ENCODE results near the gene MYBPH. TPM values are rescaled to one million over a fixed set of nuclear protein-coding genes. Genes with fewer than 3 reads are reported as not detected.

MYBPH gene
- total RNA-seq, 1 experiment from 2014 or later = 25.9 TPM

GRCh38 chr1:203150511-203151297, 24.9 kb downstream of the MYBPH start:
- Mint-ChIP-seq H3K4me3 (ENCODE audit: unreplicated experiment) (no peak overlapping the region), H3K27me3 (ENCODE audit: insufficient read depth, unreplicated experiment) (no peaks in the 10 kb centered on the region), H3K9me3 (ENCODE audit: unreplicated experiment) (no peaks in the 10 kb centered on the region), H3K27ac (ENCODE audit: unreplicated experiment) (no peak overlapping the region), H3K4me1 (ENCODE audit: low read depth, unreplicated experiment) (peaks cover 24% of the 10 kb centered on the region), H3K36me3 (ENCODE audit: insufficient read depth, unreplicated experiment) (no peaks in the 10 kb centered on the region)
- H3K4me1 ChIP-seq = peaks cover 12% of the 10 kb centered on the region; the same call in 1 of the 2 replicates
- ChIA-PET CTCF (interaction anchor here (0.8 to 2.9 kb wide), 4 partner anchors 22 to 38 kb away, joined by 3 to 10 read pairs (median 4); partner anchors contain the start of gene ADORA1), POLR2A (no interaction called here)
- H3K9me3 ChIP-seq = no peaks in the 10 kb centered on the region
- TF ChIP-seq CTCF (IDR thresholded peaks at IDR 0.05; ENCODE audit: insufficient read depth in 1 of 2, low read depth in 1 of 2, low read length in 1 of 2, severe bottlenecking in 1 of 2, unreplicated experiment in 1 of 2) = no peak
- no peaks in the 10 kb centered on the region for H3K27me3 ChIP-seq (replicated peaks; ENCODE audit: control insufficient read depth, insufficient read depth, low read length)
- no peaks in the 10 kb centered on the region for H3K36me3 ChIP-seq (ENCODE audit: control insufficient read depth, insufficient read depth, low read length)
- no peak overlapping the region for H3K4me3 ChIP-seq (ENCODE audit: low read depth, low read length)
- BruUV-seq (replicated peaks) = no TSS peak
- DNase-seq = no peak
- intact Hi-C loops (cut with micrococcal nuclease; ENCODE audit: unreplicated experiment) = no loop called here

GRCh38 chr1:203149188-203149840, 26.3 kb downstream of the MYBPH start:
- no peak overlapping the region for H3K4me3 Mint-ChIP-seq (ENCODE audit: unreplicated experiment)
- intact Hi-C loops (cut with micrococcal nuclease; ENCODE audit: unreplicated experiment) = no loop called here
- H3K36me3 ChIP-seq (ENCODE audit: control insufficient read depth, insufficient read depth, low read length) = no peaks in the 10 kb centered on the region
- ChIA-PET POLR2A (no interaction called here), CTCF (interaction anchor here (0.7 to 2.9 kb wide), 3 partner anchors 22 to 118 kb away, joined by 3 to 10 read pairs (median 4); partner anchors contain the start of gene ADORA1)
- TF ChIP-seq CTCF (IDR thresholded peaks at IDR 0.05; ENCODE audit: insufficient read depth in 1 of 2, low read depth in 1 of 2, low read length in 1 of 2, severe bottlenecking in 1 of 2, unreplicated experiment in 1 of 2) = no peak
- H3K4me3 ChIP-seq (ENCODE audit: low read depth, low read length) = no peak overlapping the region
- H3K4me1 Mint-ChIP-seq (ENCODE audit: low read depth, unreplicated experiment) = peaks cover 23% of the 10 kb centered on the region
- no peak overlapping the region for H3K27ac Mint-ChIP-seq (ENCODE audit: unreplicated experiment)
- no peaks in the 10 kb centered on the region for H3K27me3 Mint-ChIP-seq (ENCODE audit: insufficient read depth, unreplicated experiment)
- H3K27me3 ChIP-seq (replicated peaks; ENCODE audit: control insufficient read depth, insufficient read depth, low read length) = no peaks in the 10 kb centered on the region
- no peaks in the 10 kb centered on the region for H3K9me3 ChIP-seq
- no peaks in the 10 kb centered on the region for H3K36me3 Mint-ChIP-seq (ENCODE audit: insufficient read depth, unreplicated experiment)
- no peak for DNase-seq
- BruUV-seq (replicated peaks) = no TSS peak
- no peaks in the 10 kb centered on the region for H3K9me3 Mint-ChIP-seq (ENCODE audit: unreplicated experiment)
- peaks cover 12% of the 10 kb centered on the region; the same call in 1 of the 2 replicates for H3K4me1 ChIP-seq

- ChIA-PET CTCF (interaction anchor here (1.5 to 2.9 kb wide), 2 partner anchors 21 to 119 kb away, joined by 4 to 10 read pairs; partner anchors contain the start of gene ADORA1), POLR2A (no interaction called here)
- no peaks in the 10 kb centered on the region for H3K9me3 ChIP-seq
- no peak overlapping the region for H3K4me3 ChIP-seq (ENCODE audit: low read depth, low read length)
- TF ChIP-seq CTCF (IDR thresholded peaks at IDR 0.05; ENCODE audit: insufficient read depth in 1 of 2, low read depth in 1 of 2, low read length in 1 of 2, severe bottlenecking in 1 of 2, unreplicated experiment in 1 of 2) = no peak
- no peaks in the 10 kb centered on the region for H3K27me3 ChIP-seq (replicated peaks; ENCODE audit: control insufficient read depth, insufficient read depth, low read length)
- no peaks in the 10 kb centered on the region for H3K9me3 Mint-ChIP-seq (ENCODE audit: unreplicated experiment)
- H3K27ac Mint-ChIP-seq (ENCODE audit: unreplicated experiment) = no peak overlapping the region
- H3K4me3 Mint-ChIP-seq (ENCODE audit: unreplicated experiment) = no peak overlapping the region
- peaks cover 23% of the 10 kb centered on the region for H3K4me1 Mint-ChIP-seq (ENCODE audit: low read depth, unreplicated experiment)
- peaks cover 12% of the 10 kb centered on the region; the same call in 1 of the 2 replicates for H3K4me1 ChIP-seq
- intact Hi-C loops (cut with micrococcal nuclease; ENCODE audit: unreplicated experiment) = no loop called here
- H3K36me3 Mint-ChIP-seq (ENCODE audit: insufficient read depth, unreplicated experiment) = peaks cover 5% of the 10 kb centered on the region
- no peaks in the 10 kb centered on the region for H3K36me3 ChIP-seq (ENCODE audit: control insufficient read depth, insufficient read depth, low read length)
- no peak for DNase-seq
- BruUV-seq (replicated peaks) = no TSS peak
- no peaks in the 10 kb centered on the region for H3K27me3 Mint-ChIP-seq (ENCODE audit: insufficient read depth, unreplicated experiment)
These were observed 27.0 kb downstream of the MYBPH start for GRCh38 chr1:203148579-203148978.

Measured in Caco-2 (cell line).